ENCODE measurements around the gene RBPJ.

RBPJ gene

DNA sequence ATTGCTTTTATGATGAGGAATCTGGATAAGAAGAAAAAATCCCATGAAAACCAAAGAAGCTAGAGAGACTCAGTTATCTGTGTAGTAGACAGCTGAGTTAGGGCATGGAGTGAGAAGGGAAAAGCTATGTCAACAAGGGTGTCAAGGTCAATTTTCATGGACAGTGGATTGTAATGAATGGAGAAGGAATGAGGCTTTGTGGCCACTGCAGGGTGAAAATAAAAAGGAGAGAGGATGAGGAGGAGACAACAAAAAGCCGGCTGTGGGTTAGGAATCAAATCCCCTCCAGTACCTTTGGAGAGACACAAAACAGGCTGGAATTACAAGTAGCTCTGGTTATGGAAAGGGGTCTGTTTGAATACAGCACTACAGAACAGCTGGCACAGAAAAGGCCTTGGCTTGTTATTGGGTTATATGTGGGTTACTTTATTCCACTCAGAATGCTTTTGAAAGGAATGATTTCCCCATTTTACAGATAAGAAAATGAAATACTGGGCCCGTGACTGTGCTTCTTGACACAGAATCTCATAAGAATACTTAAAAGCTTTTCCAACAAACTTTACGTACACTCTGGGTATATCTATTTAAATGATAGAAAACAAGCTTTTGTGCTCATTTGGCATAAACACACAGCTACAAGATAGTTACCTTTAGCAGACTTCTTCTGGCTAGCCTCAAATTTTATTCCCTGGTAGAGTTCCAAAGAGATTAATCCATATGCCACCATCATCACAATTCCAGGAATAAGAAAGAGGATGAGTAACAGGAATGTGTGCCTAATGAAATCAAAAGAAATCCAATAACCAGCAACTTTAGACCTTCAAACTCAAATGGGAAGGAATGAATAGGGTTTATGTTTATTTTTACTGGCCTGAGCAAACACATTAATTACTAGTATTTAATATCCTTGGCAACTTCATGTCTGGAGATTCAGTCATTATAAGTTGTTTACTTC, 162.0 kb downstream of the RBPJ start:
- H3K9ac ChIP-seq (ENCODE audit: low read length): no peak overlapping the region
- no peak overlapping the region for H3K4me3 ChIP-seq (ENCODE audit: low read length)
- H3K4me1 ChIP-seq (ENCODE audit: control insufficient read depth, insufficient read depth, low read length): no peaks in the 10 kb centered on the region

DNA sequence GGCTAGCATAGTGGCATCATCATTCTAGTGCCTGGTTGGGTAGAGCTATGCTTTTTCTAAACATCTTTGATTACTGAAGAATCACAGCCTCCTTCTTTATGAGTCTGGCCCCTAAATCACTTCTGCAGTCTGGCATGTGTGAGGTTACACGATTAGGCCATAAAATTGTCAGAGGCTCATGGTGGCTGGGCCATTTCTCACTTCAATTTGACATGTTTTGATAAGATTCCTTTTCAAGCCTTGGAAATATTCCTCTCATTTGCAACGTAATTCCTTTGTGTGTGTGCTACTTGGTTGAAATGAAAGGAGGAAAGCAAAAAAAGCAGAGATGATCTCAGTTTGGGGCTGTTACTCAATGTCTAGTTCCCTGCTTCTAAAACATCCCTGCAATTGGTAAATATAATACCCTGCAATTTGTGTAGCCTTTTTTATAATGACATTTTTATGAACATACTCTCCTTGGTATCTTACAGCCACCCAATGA, 163.3 kb downstream of the RBPJ start:
- H3K4me1 ChIP-seq (ENCODE audit: control insufficient read depth, insufficient read depth, low read length): no peaks in the 10 kb centered on the region
- H3K4me3 ChIP-seq (ENCODE audit: low read length): no peak overlapping the region
- H3K9ac ChIP-seq (ENCODE audit: low read length): no peak overlapping the region
- H3K27me3 ChIP-seq (ENCODE audit: control insufficient read depth, insufficient read depth, low read length): peaks cover 29% of the 10 kb centered on the region
- H3K9me3 ChIP-seq (ENCODE audit: control insufficient read depth, low read length): no peaks in the 10 kb centered on the region
- no peaks in the 10 kb centered on the region for H3K36me3 ChIP-seq (ENCODE audit: control insufficient read depth, insufficient read depth, low read length)

More for the DNA sequence above, 162.0 kb downstream of the RBPJ start:
- H3K36me3 ChIP-seq (ENCODE audit: control insufficient read depth, insufficient read depth, low read length): no peaks in the 10 kb centered on the region
- no peaks in the 10 kb centered on the region for H3K9me3 ChIP-seq (ENCODE audit: control insufficient read depth, low read length)
- peaks cover 16% of the 10 kb centered on the region for H3K27me3 ChIP-seq (ENCODE audit: control insufficient read depth, insufficient read depth, low read length)

DNA sequence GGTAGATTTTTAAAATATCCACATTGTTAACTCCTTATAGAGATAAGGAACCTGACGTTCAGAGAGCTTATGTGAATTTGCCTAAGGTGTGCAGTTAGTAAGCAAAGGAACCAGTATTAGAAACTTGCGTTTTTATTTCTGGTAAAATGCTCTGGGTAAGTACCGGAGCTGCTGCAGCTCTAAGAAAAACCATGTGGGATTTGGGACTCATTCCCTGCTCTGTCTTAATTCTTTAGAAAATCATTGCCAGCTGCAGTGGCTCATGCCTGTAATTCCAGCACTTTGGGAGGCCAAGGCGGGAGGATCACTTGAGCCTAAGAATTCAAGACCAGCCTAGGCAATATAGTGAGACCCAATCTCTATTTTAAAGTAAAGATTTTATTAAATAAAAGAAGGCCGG, 163.7 kb downstream of the RBPJ start:
- no peaks in the 10 kb centered on the region for H3K4me1 ChIP-seq (ENCODE audit: control insufficient read depth, insufficient read depth, low read length)
- H3K27me3 ChIP-seq (ENCODE audit: control insufficient read depth, insufficient read depth, low read length): peaks cover 33% of the 10 kb centered on the region
- H3K9ac ChIP-seq (ENCODE audit: low read length): no peak overlapping the region
- no peak overlapping the region for H3K4me3 ChIP-seq (ENCODE audit: low read length)
- no peaks in the 10 kb centered on the region for H3K36me3 ChIP-seq (ENCODE audit: control insufficient read depth, insufficient read depth, low read length)
- H3K9me3 ChIP-seq (ENCODE audit: control insufficient read depth, low read length): no peaks in the 10 kb centered on the region
